Caco-2 (cell line): ENCODE data around the gene RAB3B. TPM values are rescaled to one million over a fixed set of nuclear protein-coding genes. Genes with fewer than 3 reads are reported as not detected.

Experiments used
- BruUV-seq: library from RNA; stranded (reverse); fragments of 400-500 nt; replicated peaks from 2 replicates; lab custom pipeline; 2021; lab: Mats Ljungman, UMichigan
- CTCF ChIA-PET: fragments of 300-600 bp; sonication (Branson Sonifier 250); formaldehyde crosslinking; loops from one replicate; lab custom pipeline; 2022; ENCODE audit warnings: antibody characterized with exemption; lab: Charles Lee
- POLR2A ChIA-PET: fragments of 300-600 bp; sonication (Branson Sonifier 250); formaldehyde crosslinking; loops from one replicate; lab custom pipeline; 2022; ENCODE audit warnings: antibody characterized with exemption; lab: Charles Lee
- DNase-seq, 2 experiments: peaks; one replicate each; pipeline versions ENCODE4 v3.0.0 to v3.0.0-alpha.2; 2020 to 2022
- H3K27me3 ChIP-seq: replicated peaks from 2 replicates; pipeline ENCODE4 v1.6.0; 2011; ENCODE audit warnings: low read length; ENCODE audit not compliant: control insufficient read depth, insufficient read depth
- H3K36me3 ChIP-seq: 2 replicates; pipeline ENCODE4 v1.5.1; 2011; ENCODE audit warnings: low read length; ENCODE audit not compliant: control insufficient read depth, insufficient read depth
- H3K4me1 ChIP-seq: fragments of 250-450 bp; sonication (Bioruptor Pico); 2 replicates; pipeline ENCODE4 v1.5.1; 2020; ENCODE audit warnings: mild to moderate bottlenecking
- H3K4me3 ChIP-seq: 2 replicates; pipeline ENCODE4 v1.5.1; 2011; ENCODE audit warnings: low read depth, mild to moderate bottlenecking, control low read depth, low read length
- H3K9me3 ChIP-seq: fragments of 250-450 bp; sonication (Bioruptor Pico); 2 replicates; pipeline ENCODE4 v1.5.1; 2020; ENCODE audit warnings: mild to moderate bottlenecking, moderate library complexity
- H3K27ac Mint-ChIP-seq: one replicate; pipeline ENCODE4 v1.8.0; 2022; ENCODE audit warnings: mixed read lengths; ENCODE audit not compliant: unreplicated experiment
- H3K27me3 Mint-ChIP-seq: one replicate; pipeline ENCODE4 v1.8.0; 2022; ENCODE audit warnings: mixed read lengths; ENCODE audit not compliant: insufficient read depth, unreplicated experiment
- H3K36me3 Mint-ChIP-seq: one replicate; pipeline ENCODE4 v1.8.0; 2022; ENCODE audit warnings: mild to moderate bottlenecking, mixed read lengths; ENCODE audit not compliant: insufficient read depth, unreplicated experiment
- H3K4me1 Mint-ChIP-seq: one replicate; pipeline ENCODE4 v1.8.0; 2022; ENCODE audit warnings: low read depth, mixed read lengths; ENCODE audit not compliant: unreplicated experiment
- H3K4me3 Mint-ChIP-seq: one replicate; pipeline ENCODE4 v1.8.0; 2022; ENCODE audit warnings: mild to moderate bottlenecking, moderate library complexity, mixed read lengths; ENCODE audit not compliant: unreplicated experiment
- H3K9me3 Mint-ChIP-seq: one replicate; pipeline ENCODE4 v1.8.0; 2022; ENCODE audit warnings: mixed read lengths; ENCODE audit not compliant: unreplicated experiment
- intact Hi-C: fragments of 100-400 bp; cut with micrococcal nuclease; formaldehyde crosslinking; loops from one replicate; pipeline ENCODE4 v1.10.0; 2022; ENCODE audit not compliant: unreplicated experiment
- total RNA-seq: library from RNA; stranded (reverse); gene quantifications from 2 replicates; pipeline ENCODE4 v1.2.3, GENCODE V29; 2022
- TF ChIP-seq, protein P1 (sequence below), 2 experiments: fragments of 200-600 bp in 1 of 2; IDR thresholded peaks; 1 replicate in 1 of 2; 2 replicates in 1 of 2; pipeline versions ENCODE4 v1.5.1 to v1.8.0; 2011 to 2022; ENCODE audit warnings: antibody characterized with exemption in 1 of 2, control low read depth in 1 of 2, inconsistent platforms in 1 of 2, low read depth in 1 of 2, low read length in 1 of 2, mild to moderate bottlenecking in 1 of 2, moderate library complexity in 1 of 2; ENCODE audit not compliant: insufficient read depth in 1 of 2, severe bottlenecking in 1 of 2, unreplicated experiment in 1 of 2

Gene RAB3B
- total RNA-seq, 1 experiment from 2014 or later: 11.6 TPM

DNA sequence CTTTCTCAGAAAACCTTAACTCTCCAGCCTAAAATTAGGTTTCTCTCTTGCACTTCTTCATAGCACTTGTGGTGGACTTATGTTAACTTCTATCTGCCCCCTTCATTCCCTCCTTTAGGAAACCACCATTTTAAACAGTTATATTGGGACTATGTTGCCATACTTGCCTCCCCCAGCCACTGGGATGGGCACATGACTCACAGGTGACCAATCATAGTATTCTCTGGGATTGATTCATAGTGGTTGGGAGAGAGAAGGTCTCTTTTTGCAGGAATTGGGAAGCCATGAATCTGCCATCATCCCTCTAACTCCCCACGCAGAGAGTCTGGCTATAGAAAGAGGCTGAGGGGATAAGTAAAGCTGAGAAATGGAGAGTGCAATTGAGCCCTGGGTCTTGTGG, 61.6 kb downstream of the RAB3B start:
- H3K4me3 ChIP-seq: no peak overlapping the region
- no peaks in the 10 kb centered on the region for H3K36me3 ChIP-seq
- BruUV-seq: no TSS peak
- ChIA-PET CTCF (no interaction called here), POLR2A (no interaction called here)
- intact Hi-C loops: no loop called here
- Mint-ChIP-seq H3K36me3 (peaks cover 14% of the 10 kb centered on the region), H3K4me3 (no peak overlapping the region), H3K27ac (no peak overlapping the region), H3K4me1 (no peaks in the 10 kb centered on the region), H3K27me3 (no peaks in the 10 kb centered on the region), H3K9me3 (no peaks in the 10 kb centered on the region)
- TF ChIP-seq, protein P1, sequence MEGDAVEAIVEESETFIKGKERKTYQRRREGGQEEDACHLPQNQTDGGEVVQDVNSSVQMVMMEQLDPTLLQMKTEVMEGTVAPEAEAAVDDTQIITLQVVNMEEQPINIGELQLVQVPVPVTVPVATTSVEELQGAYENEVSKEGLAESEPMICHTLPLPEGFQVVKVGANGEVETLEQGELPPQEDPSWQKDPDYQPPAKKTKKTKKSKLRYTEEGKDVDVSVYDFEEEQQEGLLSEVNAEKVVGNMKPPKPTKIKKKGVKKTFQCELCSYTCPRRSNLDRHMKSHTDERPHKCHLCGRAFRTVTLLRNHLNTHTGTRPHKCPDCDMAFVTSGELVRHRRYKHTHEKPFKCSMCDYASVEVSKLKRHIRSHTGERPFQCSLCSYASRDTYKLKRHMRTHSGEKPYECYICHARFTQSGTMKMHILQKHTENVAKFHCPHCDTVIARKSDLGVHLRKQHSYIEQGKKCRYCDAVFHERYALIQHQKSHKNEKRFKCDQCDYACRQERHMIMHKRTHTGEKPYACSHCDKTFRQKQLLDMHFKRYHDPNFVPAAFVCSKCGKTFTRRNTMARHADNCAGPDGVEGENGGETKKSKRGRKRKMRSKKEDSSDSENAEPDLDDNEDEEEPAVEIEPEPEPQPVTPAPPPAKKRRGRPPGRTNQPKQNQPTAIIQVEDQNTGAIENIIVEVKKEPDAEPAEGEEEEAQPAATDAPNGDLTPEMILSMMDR (IDR thresholded peaks at IDR 0.05; ENCODE audit: insufficient read depth in 1 of 2, low read depth in 1 of 2, low read length in 1 of 2, severe bottlenecking in 1 of 2, unreplicated experiment in 1 of 2): no peak
- H3K9me3 ChIP-seq: no peaks in the 10 kb centered on the region
- DNase-seq: no peak
- no peaks in the 10 kb centered on the region for H3K27me3 ChIP-seq
- no peaks in the 10 kb centered on the region for H3K4me1 ChIP-seq

DNA sequence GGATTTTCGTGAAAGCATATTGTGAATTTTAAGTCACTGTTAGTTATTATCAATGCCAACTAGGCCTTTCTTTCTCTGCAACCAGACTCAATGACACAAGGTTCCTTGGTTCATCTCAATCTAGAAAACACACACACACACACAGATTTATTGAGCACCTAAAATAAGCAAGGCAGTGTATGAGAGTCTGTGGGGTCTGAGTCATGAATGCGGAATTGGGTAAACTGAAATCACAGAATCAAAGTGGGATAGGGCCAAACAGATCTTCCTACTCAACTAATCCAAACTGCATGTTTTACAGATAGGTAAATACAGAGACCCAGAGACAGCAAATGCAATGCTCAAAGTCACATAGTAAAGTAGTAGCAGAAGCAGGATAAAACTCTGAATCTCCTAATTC, 63.5 kb downstream of the RAB3B start:
- H3K4me1 ChIP-seq: no peaks in the 10 kb centered on the region
- Mint-ChIP-seq H3K9me3 (no peaks in the 10 kb centered on the region), H3K4me1 (no peaks in the 10 kb centered on the region), H3K27ac (no peak overlapping the region), H3K36me3 (peaks cover 8% of the 10 kb centered on the region), H3K4me3 (no peak overlapping the region), H3K27me3 (no peaks in the 10 kb centered on the region)
- no peaks in the 10 kb centered on the region for H3K27me3 ChIP-seq
- no peaks in the 10 kb centered on the region for H3K36me3 ChIP-seq
- DNase-seq: no peak
- TF ChIP-seq, protein P1 (IDR thresholded peaks at IDR 0.05; ENCODE audit: insufficient read depth in 1 of 2, low read depth in 1 of 2, low read length in 1 of 2, severe bottlenecking in 1 of 2, unreplicated experiment in 1 of 2): no peak
- no peaks in the 10 kb centered on the region for H3K9me3 ChIP-seq
- CTCF ChIA-PET: no interaction called here
- no peak overlapping the region for H3K4me3 ChIP-seq
- BruUV-seq: no TSS peak
- POLR2A ChIA-PET: no interaction called here
- intact Hi-C loops: no loop called here

DNA sequence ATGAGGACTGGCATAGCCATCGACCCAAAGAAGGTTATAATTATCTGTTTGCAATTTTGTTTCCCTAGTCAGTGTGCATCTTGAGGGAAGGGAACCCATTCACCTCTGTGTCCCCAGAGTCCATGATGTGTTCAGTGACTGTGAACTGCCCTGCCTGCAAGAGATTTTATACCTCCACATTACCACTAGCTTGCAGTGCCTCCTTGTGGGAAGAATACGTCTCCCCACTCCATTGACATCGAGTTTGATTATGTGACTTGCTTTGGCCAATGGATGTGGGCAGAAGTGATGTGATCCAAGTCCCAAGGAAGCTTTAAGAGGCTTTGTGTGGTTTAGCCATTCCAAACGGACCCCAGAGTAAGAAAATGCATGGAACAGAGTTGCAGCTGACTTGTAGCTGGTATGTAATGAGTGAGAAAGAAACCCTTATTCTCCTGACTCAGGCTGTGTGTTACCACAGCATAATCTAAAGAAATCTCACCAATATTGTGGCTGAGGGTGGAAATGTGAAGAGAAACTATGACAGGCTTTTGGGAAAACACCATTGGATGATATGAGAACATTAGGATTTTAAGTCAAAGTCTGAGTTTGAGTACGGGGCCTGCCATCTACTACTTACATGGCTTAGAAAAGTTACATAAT, 64.2 kb downstream of the RAB3B start:
- no peaks in the 10 kb centered on the region for H3K9me3 Mint-ChIP-seq
- peak in 1 of 2 experiments; percentile 2 for DNase-seq
- TF ChIP-seq, protein P1 (IDR thresholded peaks at IDR 0.05; ENCODE audit: insufficient read depth in 1 of 2, low read depth in 1 of 2, low read length in 1 of 2, severe bottlenecking in 1 of 2, unreplicated experiment in 1 of 2): no peak
- H3K27me3 Mint-ChIP-seq: no peaks in the 10 kb centered on the region
- Histone ChIP-seq H3K27me3 (no peaks in the 10 kb centered on the region), H3K36me3 (no peaks in the 10 kb centered on the region), H3K4me1 (no peaks in the 10 kb centered on the region), H3K4me3 (no peak overlapping the region), H3K9me3 (no peaks in the 10 kb centered on the region)
- H3K27ac Mint-ChIP-seq: no peak overlapping the region
- no peak overlapping the region for H3K4me3 Mint-ChIP-seq
- POLR2A ChIA-PET: no interaction called here
- peaks cover 8% of the 10 kb centered on the region for H3K36me3 Mint-ChIP-seq
- no peaks in the 10 kb centered on the region for H3K4me1 Mint-ChIP-seq
- CTCF ChIA-PET: interaction anchor here (0.5 kb wide), 1 partner anchor 186 kb away, joined by 3 read pairs; no protein-coding TSS in a partner anchor
- intact Hi-C loops: no loop called here
- no TSS peak for BruUV-seq
